Measurements from ENCODE around the gene KDM4D.

- TF ChIP-seq CTCF (IDR thresholded peaks at IDR 0.05) (no peak), POLR2A (IDR thresholded peaks at IDR 0.05) (no peak)
Observed at GRCh38 chr11:94939346-94939745, 34.2 kb upstream of the KDM4D start.
